GM18502 (cell line): ENCODE measurements around the gene OR6J1.
"Not testable (repeated sequence)": the region's sequence is repeated elsewhere in the genome, so short reads cannot be mapped to it uniquely, and the experiment has no call there.

Experiments
- ATAC-seq: cut with Tn5 transposase; IDR thresholded peaks from one replicate; pipeline ENCODE4 v1.9.1; 2021; ENCODE audit warnings: mild to moderate bottlenecking; ENCODE audit not compliant: unreplicated experiment, poor library complexity

Gene OR6J1

GRCh38 chr14:22644305-22644635 is at the start of gene OR6J1:
TSS of gene OR6J1 (minus strand) at chr14:22644352. CDS start at chr14:22634811, 9,541 bp downstream.
- no peak for ATAC-seq

GRCh38 chr14:22692194-22692593 is 48.0 kb upstream of the OR6J1 start:
- no peak for ATAC-seq

GRCh38 chr14:22691171-22691570 is 47.0 kb upstream of the OR6J1 start:
- no peak for ATAC-seq

GRCh38 chr14:22689199-22689598 is 45.0 kb upstream of the OR6J1 start:
- ATAC-seq = no peak

- ATAC-seq = not testable (repeated sequence)
These were observed 43.8 kb upstream of the OR6J1 start for GRCh38 chr14:22687969-22688368.

- not testable (repeated sequence) for ATAC-seq
These were observed 42.0 kb upstream of the OR6J1 start for GRCh38 chr14:22686176-22686611.

GRCh38 chr14:22685467-22685866 is 41.3 kb upstream of the OR6J1 start:
- no peak for ATAC-seq

GRCh38 chr14:22683428-22683827 is 39.3 kb upstream of the OR6J1 start:
- ATAC-seq = not testable (repeated sequence)

GRCh38 chr14:22678221-22678620 is 34.1 kb upstream of the OR6J1 start:
- ATAC-seq = no peak

- ATAC-seq = not testable (repeated sequence)
These were observed 33.4 kb upstream of the OR6J1 start for GRCh38 chr14:22677551-22677950.

GRCh38 chr14:22671622-22672021 is 27.5 kb upstream of the OR6J1 start:
- ATAC-seq = no peak

- no peak for ATAC-seq
These were observed 24.7 kb upstream of the OR6J1 start for GRCh38 chr14:22668863-22669262.

- ATAC-seq = no peak
These were observed 24.3 kb upstream of the OR6J1 start for GRCh38 chr14:22668417-22668816.

- ATAC-seq = no peak
These were observed 23.7 kb upstream of the OR6J1 start for GRCh38 chr14:22667881-22668280.

GRCh38 chr14:22666203-22666893 is 22.2 kb upstream of the OR6J1 start:
- ATAC-seq = no peak

- ATAC-seq = no peak
These were observed 20.1 kb upstream of the OR6J1 start for GRCh38 chr14:22664261-22664660.

GRCh38 chr14:22660654-22661053 is 16.5 kb upstream of the OR6J1 start:
- ATAC-seq = no peak

- ATAC-seq = no peak
These were observed 14.8 kb upstream of the OR6J1 start for GRCh38 chr14:22658946-22659345.

- no peak for ATAC-seq
These were observed 13.7 kb upstream of the OR6J1 start for GRCh38 chr14:22657861-22658260.

- no peak for ATAC-seq
These were observed 13.0 kb upstream of the OR6J1 start for GRCh38 chr14:22656945-22657731.

- ATAC-seq = no peak
These were observed 12.1 kb upstream of the OR6J1 start for GRCh38 chr14:22656226-22656625.
